GM19372 (cell line): ENCODE measurements around the gene CHAD.
"Not testable (repeated sequence)": the region's sequence is repeated elsewhere in the genome, so short reads cannot be mapped to it uniquely, and the experiment has no call there.

ENCODE experiments used
- ATAC-seq: cut with Tn5 transposase; IDR thresholded peaks from one replicate; pipeline ENCODE4 v1.9.1; 2021; ENCODE audit warnings: mild to moderate bottlenecking, low read depth, moderate library complexity; ENCODE audit not compliant: unreplicated experiment

The CHAD gene

GRCh38 chr17:50432125-50432762 is 36.4 kb downstream of the CHAD start:
- no peak for ATAC-seq

GRCh38 chr17:50430821-50431618 is 37.7 kb downstream of the CHAD start:
- no peak for ATAC-seq

GRCh38 chr17:50429793-50430192 is 38.9 kb downstream of the CHAD start:
- no peak for ATAC-seq

GRCh38 chr17:50428831-50429424 is 39.8 kb downstream of the CHAD start:
- no peak for ATAC-seq

- not testable (repeated sequence) for ATAC-seq
These were observed 40.6 kb downstream of the CHAD start for GRCh38 chr17:50428126-50428525.

GRCh38 chr17:50426814-50427787 is 41.6 kb downstream of the CHAD start:
- no peak for ATAC-seq

- no peak for ATAC-seq
These were observed 42.3 kb downstream of the CHAD start for GRCh38 chr17:50426472-50426782.

- ATAC-seq, result no peak
These were observed 42.8 kb downstream of the CHAD start, which contains the start of gene ACSF2 for GRCh38 chr17:50425682-50426471. Gene ACSF2 (plus strand): TSS chr17:50426218. CDS start chr17:50426262, 44 bp downstream.

GRCh38 chr17:50424996-50425681 is 43.5 kb downstream of the CHAD start:
- ATAC-seq, result no peak

- ATAC-seq, result no peak
These were observed 44.3 kb downstream of the CHAD start for GRCh38 chr17:50424246-50424995.

GRCh38 chr17:50423553-50424159 is 45.0 kb downstream of the CHAD start:
- ATAC-seq, result no peak

GRCh38 chr17:50422738-50423137 is 45.9 kb downstream of the CHAD start:
- no peak for ATAC-seq

GRCh38 chr17:50421308-50422051 is 47.2 kb downstream of the CHAD start:
- ATAC-seq, result no peak

- no peak for ATAC-seq
These were observed 48.1 kb downstream of the CHAD start for GRCh38 chr17:50420419-50421112.

- ATAC-seq, result not testable (repeated sequence)
These were observed 49.1 kb downstream of the CHAD start for GRCh38 chr17:50419577-50419976.

- no peak for ATAC-seq
These were observed 53.9 kb downstream of the CHAD start for GRCh38 chr17:50414808-50415207.
